ENCODE measurements around the gene NHSL2.

The NHSL2 gene

GRCh38 chrX:72069350-72070160 lies 158.9 kb downstream of the NHSL2 start:
- no peak for DNase-seq (ENCODE audit: low read depth in 2 of 2)

GRCh38 chrX:72071213-72071612 lies 160.6 kb downstream of the NHSL2 start:
- DNase-seq (ENCODE audit: low read depth in 2 of 2): no peak

GRCh38 chrX:72073633-72074032 lies 163.0 kb downstream of the NHSL2 start:
- no peak for DNase-seq (ENCODE audit: low read depth in 2 of 2)

DNA sequence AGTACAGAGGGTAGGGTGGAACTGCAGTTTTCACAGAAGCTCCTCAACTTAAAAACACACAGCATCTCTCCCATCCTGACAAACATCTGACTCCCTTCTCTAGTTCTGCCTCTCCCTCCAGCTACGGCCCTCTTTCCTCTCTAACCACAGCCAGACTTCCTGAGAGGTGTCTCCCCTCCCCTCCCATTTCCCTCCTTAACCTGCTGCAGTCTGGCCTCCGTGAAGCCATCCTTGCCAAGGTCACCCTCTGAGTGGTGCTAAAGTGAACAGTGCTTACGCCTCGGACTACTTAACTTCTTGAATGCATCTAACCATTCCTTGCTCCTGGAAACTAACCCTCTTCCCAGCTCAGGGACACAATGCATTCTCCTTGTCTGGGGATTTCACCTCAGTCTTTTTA lies 167.8 kb downstream of the NHSL2 start:
- DNase-seq (ENCODE audit: low read depth in 2 of 2): no peak

DNA sequence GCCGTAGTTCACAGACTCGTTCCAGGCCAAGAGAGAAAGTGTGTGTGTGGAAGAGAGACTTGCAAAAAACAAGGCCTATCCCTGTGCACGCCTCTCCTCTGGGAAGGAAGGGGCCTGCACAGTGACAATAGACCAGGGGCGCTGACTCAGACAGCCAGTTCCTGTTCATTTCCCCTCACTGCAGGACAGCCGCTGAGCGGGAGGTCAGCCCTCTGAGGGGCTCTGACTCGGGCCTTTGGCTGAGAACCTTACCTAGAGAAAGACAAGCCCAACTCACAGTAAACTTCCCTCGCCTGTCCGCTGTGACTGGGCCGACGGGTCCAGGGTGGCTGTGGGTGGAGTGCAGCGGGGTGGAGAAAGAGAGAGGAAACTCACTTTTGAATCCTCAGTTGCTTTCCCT lies 169.0 kb downstream of the NHSL2 start:
- no peak for DNase-seq (ENCODE audit: low read depth in 2 of 2)

DNA sequence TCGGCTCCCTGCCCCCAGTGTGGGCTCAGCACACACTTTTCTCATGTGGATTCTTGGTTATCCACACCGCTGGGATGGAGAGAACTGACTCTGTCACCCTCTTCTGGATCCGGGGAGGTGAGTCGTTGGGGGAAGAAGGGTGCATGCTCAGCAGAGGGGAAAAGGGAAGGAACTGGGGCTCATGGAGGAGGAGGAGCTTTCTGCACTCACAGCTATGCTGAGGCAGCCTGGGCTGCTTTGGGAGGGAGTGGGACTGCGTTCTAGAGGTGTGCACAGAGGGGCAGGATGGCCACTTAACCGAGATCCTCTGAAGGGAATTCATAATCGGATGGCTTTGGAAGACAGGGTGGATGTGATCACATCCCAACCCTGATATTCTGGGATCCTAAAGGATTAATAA lies 169.5 kb downstream of the NHSL2 start:
- DNase-seq (ENCODE audit: low read depth in 2 of 2): no peak

- DNase-seq (ENCODE audit: low read depth in 2 of 2): no peak
Measured at GRCh38 chrX:72080800-72081199, 170.2 kb downstream of the NHSL2 start.

GRCh38 chrX:72081605-72082320 lies 171.1 kb downstream of the NHSL2 start:
- no peak for DNase-seq (ENCODE audit: low read depth in 2 of 2)

- no peak for DNase-seq (ENCODE audit: low read depth in 2 of 2)
Measured at GRCh38 chrX:72083291-72083690, 172.6 kb downstream of the NHSL2 start.

DNA sequence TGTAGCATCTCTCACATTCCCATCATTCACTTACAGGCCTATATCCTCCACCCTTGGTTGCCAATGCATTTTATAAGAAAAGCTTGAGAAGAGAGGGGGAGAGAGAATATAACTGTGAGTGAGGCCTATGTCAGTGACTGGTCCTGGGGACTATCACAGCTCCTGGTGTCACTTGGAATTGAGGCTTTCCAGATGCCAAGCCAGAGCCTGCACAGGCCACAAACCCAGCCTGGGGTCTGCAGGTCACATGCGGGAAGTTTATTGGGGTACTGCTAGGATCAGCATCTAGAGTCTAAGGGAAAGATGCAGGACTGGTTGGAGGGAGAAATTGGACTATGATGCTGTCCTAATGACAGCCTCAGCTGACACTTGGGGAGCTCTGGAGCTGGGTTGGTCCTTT lies 173.5 kb downstream of the NHSL2 start:
- DNase-seq (ENCODE audit: low read depth in 2 of 2): no peak

DNA sequence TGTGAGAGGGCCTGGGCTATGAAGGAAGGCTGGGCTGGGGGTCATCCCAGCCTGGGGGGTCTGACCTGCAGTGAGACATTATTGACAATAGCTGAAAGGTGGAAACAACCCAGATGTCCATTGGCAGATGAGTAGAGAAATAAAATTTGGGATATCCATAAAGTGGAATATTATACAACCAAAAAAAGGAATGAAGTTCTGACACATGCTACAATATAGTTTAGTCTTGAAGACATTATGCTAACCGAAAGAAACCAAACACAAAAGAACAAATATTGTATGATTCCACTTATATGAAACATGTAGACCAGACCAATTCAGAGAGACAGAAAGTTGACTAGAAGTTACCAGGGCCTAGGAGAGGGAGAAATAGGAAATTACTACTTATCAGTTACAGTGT lies 176.3 kb downstream of the NHSL2 start:
- no peak for DNase-seq (ENCODE audit: low read depth in 2 of 2)

GRCh38 chrX:72088761-72089160 lies 178.1 kb downstream of the NHSL2 start:
- no peak for DNase-seq (ENCODE audit: low read depth in 2 of 2)

- no peak for DNase-seq (ENCODE audit: low read depth in 2 of 2)
Measured at GRCh38 chrX:72089254-72089653, 178.6 kb downstream of the NHSL2 start.

- DNase-seq (ENCODE audit: low read depth in 2 of 2): peak; percentile 18 to 23
Measured at GRCh38 chrX:72094894-72095293, 184.2 kb downstream of the NHSL2 start.

GRCh38 chrX:72095370-72095769 lies 184.7 kb downstream of the NHSL2 start:
- DNase-seq (ENCODE audit: low read depth in 2 of 2): no peak

- DNase-seq (ENCODE audit: low read depth in 2 of 2): no peak
Measured at GRCh38 chrX:72097098-72097497, 186.5 kb downstream of the NHSL2 start.

GRCh38 chrX:72100051-72100755 lies 189.6 kb downstream of the NHSL2 start:
- no peak for DNase-seq (ENCODE audit: low read depth in 2 of 2)

DNA sequence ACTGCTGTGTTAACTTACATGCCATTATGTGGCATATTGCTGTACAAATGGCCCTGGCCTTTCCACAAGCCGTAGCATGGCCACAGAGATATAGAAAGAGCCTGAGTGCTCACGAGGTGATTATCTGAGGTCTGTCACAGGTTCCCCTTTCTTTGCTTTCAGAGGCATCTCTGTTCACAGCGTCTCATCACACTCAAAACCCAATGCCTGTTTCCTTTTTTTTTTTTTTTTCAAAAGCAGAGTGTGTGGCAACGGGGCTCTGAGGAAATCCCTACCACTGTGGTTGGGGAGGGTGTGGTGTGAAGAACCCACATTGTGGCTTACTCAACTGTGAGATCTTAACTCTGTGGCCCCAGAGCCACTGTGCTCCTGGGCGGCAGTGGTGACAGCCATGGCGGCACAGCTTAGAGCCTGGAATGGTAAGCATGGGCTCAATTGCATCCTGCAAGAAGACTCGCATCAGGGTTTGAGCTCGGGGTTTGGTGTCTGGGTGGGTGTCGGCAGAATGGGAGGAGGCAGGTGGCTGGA lies 190.2 kb downstream of the NHSL2 start:
- DNase-seq (ENCODE audit: low read depth in 2 of 2): peak; percentile 35 to 41

- DNase-seq (ENCODE audit: low read depth in 2 of 2): no peak
Measured at GRCh38 chrX:72101597-72102037, 191.0 kb downstream of the NHSL2 start.

DNA sequence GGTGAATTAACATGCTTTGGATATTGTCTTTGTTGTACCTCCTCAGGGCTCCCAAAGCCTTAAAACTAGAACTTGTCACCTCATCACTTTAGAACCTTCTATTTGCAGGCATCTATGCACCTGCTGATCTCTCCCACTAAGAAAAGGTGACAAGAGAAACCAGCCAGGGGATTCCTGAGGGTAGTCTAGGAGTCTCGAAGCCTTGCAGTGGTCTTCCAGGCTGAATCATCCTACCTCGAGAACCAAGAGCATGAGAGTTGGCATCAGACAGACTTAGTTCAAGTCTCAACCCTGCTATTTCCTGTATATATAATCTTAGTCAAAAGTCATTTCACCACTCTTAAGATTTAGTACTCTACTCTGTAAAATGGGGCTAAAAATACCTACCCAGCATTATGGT lies 191.5 kb downstream of the NHSL2 start:
- DNase-seq (ENCODE audit: low read depth in 2 of 2): no peak

GRCh38 chrX:72102760-72103159 lies 192.1 kb downstream of the NHSL2 start:
- DNase-seq (ENCODE audit: low read depth in 2 of 2): no peak

DNA sequence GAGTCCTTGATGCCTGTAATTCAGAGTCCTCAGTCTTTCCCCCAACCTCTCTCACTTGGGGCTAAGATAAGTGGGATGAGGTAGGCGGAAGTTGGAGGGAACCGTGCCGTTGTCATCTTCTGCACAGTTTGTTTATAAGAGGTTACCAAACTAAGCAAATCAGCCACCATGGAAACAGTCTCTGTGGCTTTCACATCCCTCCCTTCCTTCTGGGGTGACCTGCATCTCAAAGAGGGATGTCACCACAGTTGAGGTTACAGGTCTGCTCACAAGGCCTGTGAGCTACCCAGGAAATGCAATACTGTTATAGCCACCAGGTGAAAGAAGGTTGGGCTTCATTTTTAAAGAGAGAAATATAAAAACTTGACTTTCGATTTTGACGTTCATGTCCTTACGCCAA lies 194.8 kb downstream of the NHSL2 start:
- peak in 1 of 2 donors; percentile 12 for DNase-seq (ENCODE audit: low read depth in 2 of 2)

Measured in stimulated activated CD8-positive, alpha-beta memory T cell treated with anti-CD3 and anti-CD28 coated beads, Interleukin-7, amount 100 ng/mL, for 1 hour (primary cell).